Liver (tissue), 9 donors: Measurements from ENCODE around the gene NFIB. TPM values are rescaled to one million over a fixed set of nuclear protein-coding genes. Genes with fewer than 3 reads are reported as not detected.

Source experiments
- DNase-seq: peaks from one replicate; pipeline ENCODE4 v3.0.0-alpha.2; 2017; ENCODE audit warnings: low spot score
- H3K27ac ChIP-seq, 2 donors: one replicate each; pipeline ENCODE4 v1.7.0; 2013; ENCODE audit warnings: inconsistent platforms in 2 of 2, low read length in 2 of 2, control low read depth in 1 of 2, low read depth in 1 of 2, mild to moderate bottlenecking in 1 of 2
- H3K27me3 ChIP-seq, 4 donors: one replicate each; pipeline versions ENCODE4 v1.6.1 to v1.7.0; 2013; ENCODE audit warnings: low read length in 3 of 4, inconsistent platforms in 1 of 4, mild to moderate bottlenecking in 1 of 4, moderate library complexity in 1 of 4; ENCODE audit not compliant: control insufficient read depth in 4 of 4, insufficient read depth in 4 of 4
- H3K36me3 ChIP-seq, 4 donors: one replicate each; pipeline versions ENCODE4 v1.6.1 to v1.7.0; 2013; ENCODE audit warnings: low read length in 3 of 4, mild to moderate bottlenecking in 3 of 4, low read depth in 1 of 4, moderate library complexity in 1 of 4; ENCODE audit not compliant: control insufficient read depth in 4 of 4, insufficient read depth in 3 of 4
- H3K4me1 ChIP-seq, 4 donors: one replicate each; pipeline versions ENCODE4 v1.6.1 to v1.7.0; 2013; ENCODE audit warnings: low read length in 3 of 4, mild to moderate bottlenecking in 3 of 4, moderate library complexity in 1 of 4; ENCODE audit not compliant: control insufficient read depth in 4 of 4, insufficient read depth in 4 of 4
- H3K4me3 ChIP-seq, 3 donors: one replicate each; pipeline versions ENCODE4 v1.6.1 to v1.7.0; 2013; ENCODE audit warnings: low read length in 3 of 3, control low read depth in 1 of 3, low read depth in 1 of 3, mild to moderate bottlenecking in 1 of 3
- H3K9ac ChIP-seq, 2 donors: one replicate each; pipeline ENCODE4 v1.7.0; 2013; ENCODE audit warnings: low read length in 2 of 2, mild to moderate bottlenecking in 2 of 2, moderate library complexity in 2 of 2, control low read depth in 1 of 2, low read depth in 1 of 2
- H3K9me3 ChIP-seq, 4 donors: one replicate each; pipeline versions ENCODE4 v1.6.1 to v1.7.0; 2013; ENCODE audit warnings: low read length in 3 of 4; ENCODE audit not compliant: control insufficient read depth in 4 of 4
- ATF3 ChIP-seq: IDR thresholded peaks from 2 replicates; pipeline ENCODE4 v1.6.1; 2016; ENCODE audit warnings: antibody characterized with exemption
- EGR1 ChIP-seq, 2 donors: IDR thresholded peaks; 2 replicates each; pipeline ENCODE4 v1.6.1; 2016 to 2018; ENCODE audit warnings: antibody characterized with exemption in 2 of 2, low read depth in 2 of 2
- FOXA1 ChIP-seq: IDR thresholded peaks from 2 replicates; pipeline ENCODE4 v1.6.1; 2016; ENCODE audit warnings: antibody characterized with exemption
- FOXA2 ChIP-seq: IDR thresholded peaks from 2 replicates; pipeline ENCODE4 v1.6.1; 2016; ENCODE audit warnings: antibody characterized with exemption
- GABPA ChIP-seq, 2 donors: IDR thresholded peaks in 1 of 2; conservative IDR thresholded peaks in 1 of 2; 2 replicates each; pipeline ENCODE4 v1.6.1; 2016; ENCODE audit warnings: antibody characterized with exemption in 2 of 2, mild to moderate bottlenecking in 1 of 2, moderate library complexity in 1 of 2
- HNF4A ChIP-seq, 2 donors: conservative IDR thresholded peaks; 2 replicates each; pipeline ENCODE4 v1.6.1; 2016; ENCODE audit warnings: antibody characterized with exemption in 2 of 2, mild to moderate bottlenecking in 2 of 2
- HNF4G ChIP-seq: IDR thresholded peaks from 2 replicates; pipeline ENCODE4 v1.6.1; 2016; ENCODE audit warnings: antibody characterized with exemption
- JUND ChIP-seq, 2 donors: IDR thresholded peaks; 2 replicates each; pipeline ENCODE4 v1.6.1; 2016; ENCODE audit warnings: antibody characterized with exemption in 2 of 2
- MAX ChIP-seq: IDR thresholded peaks from 2 replicates; pipeline ENCODE4 v1.6.1; 2016; ENCODE audit warnings: antibody characterized with exemption
- NR2F2 ChIP-seq: IDR thresholded peaks from 2 replicates; pipeline ENCODE4 v1.6.1; 2016; ENCODE audit warnings: antibody characterized with exemption
- RAD21 ChIP-seq, 2 donors: IDR thresholded peaks; 2 replicates each; pipeline ENCODE4 v1.6.1; 2016; ENCODE audit warnings: antibody characterized with exemption in 2 of 2, mild to moderate bottlenecking in 2 of 2
- REST ChIP-seq: IDR thresholded peaks from 2 replicates; pipeline ENCODE4 v1.6.1; 2016; ENCODE audit warnings: antibody characterized with exemption, mild to moderate bottlenecking
- RXRA ChIP-seq, 2 donors: IDR thresholded peaks; 2 replicates each; pipeline ENCODE4 v1.6.1; 2017 to 2018; ENCODE audit warnings: antibody characterized with exemption in 2 of 2, mild to moderate bottlenecking in 1 of 2
- SP1 ChIP-seq: IDR thresholded peaks from 2 replicates; pipeline ENCODE4 v1.6.1; 2018; ENCODE audit warnings: antibody characterized with exemption, mild to moderate bottlenecking
- TAF1 ChIP-seq: conservative IDR thresholded peaks from 2 replicates; pipeline ENCODE4 v1.6.1; 2016; ENCODE audit warnings: antibody characterized with exemption, mild to moderate bottlenecking
- YY1 ChIP-seq: IDR thresholded peaks from 2 replicates; pipeline ENCODE4 v1.6.1; 2016; ENCODE audit warnings: antibody characterized with exemption, mild to moderate bottlenecking
- WGBS: extraction: QIAGEN DNeasy Blood & Tissue Kit; methylation state at CpG from one replicate; pipeline ENCODE4 v1.1.7; 2013; 5-methylcytosine and 5-hydroxymethylcytosine counted together
- polyA plus RNA-seq, 2 donors: library from polyadenylated mRNA; stranded (reverse) in 1 of 2; unstranded in 1 of 2; fragments of 200-250 nt in 1 of 2; fragments of >200 nt in 1 of 2; fragmentation: Nextera tagmentation in 1 of 2; extraction: Ambion mirVana in 1 of 2; gene quantifications; one replicate each; pipeline versions ENCODE4 v1.2.1 to v1.2.3, GENCODE V29; 2013 to 2015
- total RNA-seq, 2 donors: library from RNA; depleted of rRNA; stranded (reverse); fragments of >200 nt; gene quantifications; one replicate each; pipeline ENCODE4 v1.2.3, GENCODE V29; 2014
- TF ChIP-seq, protein P1 (sequence below): IDR thresholded peaks from 2 replicates; pipeline ENCODE4 v1.6.1; 2016; ENCODE audit warnings: antibody characterized with exemption
- TF ChIP-seq, protein P2 (sequence below): fragments of 150-350 bp; IDR thresholded peaks from 2 replicates; pipeline ENCODE4 v1.5.1; 2017; ENCODE audit warnings: improper control_type of control experiment, low read depth, low read length; ENCODE audit not compliant: missing input control
- donor health status: healthy.
- donor health status: healthy.
- donor health status: healthy.
- donor health status: healthy.
- donor health status: healthy.

NFIB gene
- total and polyA plus RNA-seq, 4 donors, result 3.2 to 23.2 (median 8.0) TPM

- Histone ChIP-seq H3K4me3 (no peak overlapping the region), H3K36me3 (peaks cover 0 to 7% (median 0%) of the 10 kb centered on the region in 4 donors), H3K9me3 (no peaks in the 10 kb centered on the region), H3K4me1 (peaks cover 0 to 5% (median 0%) of the 10 kb centered on the region in 4 donors), H3K27me3 (no peaks in the 10 kb centered on the region), H3K9ac (no peak overlapping the region), H3K27ac (no peak overlapping the region)
- no peak for TF ChIP-seq GABPA (IDR thresholded peaks at IDR 0.05 in 1 of 2, conservative IDR thresholded peaks at IDR 0.05 in 1 of 2)
- no peak for TF ChIP-seq HNF4A (conservative IDR thresholded peaks at IDR 0.05)
- TF ChIP-seq EGR1 (IDR thresholded peaks at IDR 0.05; ENCODE audit: low read depth in 2 of 2), result no peak
- TF ChIP-seq SP1, result no peak
- TF ChIP-seq HNF4G, result no peak
- TF ChIP-seq YY1, result no peak
- no peak for TF ChIP-seq MAX
- no peak for TF ChIP-seq FOXA1
- TF ChIP-seq FOXA2, result no peak
- TF ChIP-seq RAD21 (IDR thresholded peaks at IDR 0.05), result no peak
- TF ChIP-seq JUND (IDR thresholded peaks at IDR 0.05), result no peak
- no peak for TF ChIP-seq RXRA (IDR thresholded peaks at IDR 0.05)
- TF ChIP-seq TAF1, result no peak
- no peak for TF ChIP-seq REST
- no peak for TF ChIP-seq NR2F2
- TF ChIP-seq, protein P1, sequence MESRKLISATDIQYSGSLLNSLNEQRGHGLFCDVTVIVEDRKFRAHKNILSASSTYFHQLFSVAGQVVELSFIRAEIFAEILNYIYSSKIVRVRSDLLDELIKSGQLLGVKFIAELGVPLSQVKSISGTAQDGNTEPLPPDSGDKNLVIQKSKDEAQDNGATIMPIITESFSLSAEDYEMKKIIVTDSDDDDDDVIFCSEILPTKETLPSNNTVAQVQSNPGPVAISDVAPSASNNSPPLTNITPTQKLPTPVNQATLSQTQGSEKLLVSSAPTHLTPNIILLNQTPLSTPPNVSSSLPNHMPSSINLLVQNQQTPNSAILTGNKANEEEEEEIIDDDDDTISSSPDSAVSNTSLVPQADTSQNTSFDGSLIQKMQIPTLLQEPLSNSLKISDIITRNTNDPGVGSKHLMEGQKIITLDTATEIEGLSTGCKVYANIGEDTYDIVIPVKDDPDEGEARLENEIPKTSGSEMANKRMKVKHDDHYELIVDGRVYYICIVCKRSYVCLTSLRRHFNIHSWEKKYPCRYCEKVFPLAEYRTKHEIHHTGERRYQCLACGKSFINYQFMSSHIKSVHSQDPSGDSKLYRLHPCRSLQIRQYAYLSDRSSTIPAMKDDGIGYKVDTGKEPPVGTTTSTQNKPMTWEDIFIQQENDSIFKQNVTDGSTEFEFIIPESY, result no peak
- TF ChIP-seq, protein P2, sequence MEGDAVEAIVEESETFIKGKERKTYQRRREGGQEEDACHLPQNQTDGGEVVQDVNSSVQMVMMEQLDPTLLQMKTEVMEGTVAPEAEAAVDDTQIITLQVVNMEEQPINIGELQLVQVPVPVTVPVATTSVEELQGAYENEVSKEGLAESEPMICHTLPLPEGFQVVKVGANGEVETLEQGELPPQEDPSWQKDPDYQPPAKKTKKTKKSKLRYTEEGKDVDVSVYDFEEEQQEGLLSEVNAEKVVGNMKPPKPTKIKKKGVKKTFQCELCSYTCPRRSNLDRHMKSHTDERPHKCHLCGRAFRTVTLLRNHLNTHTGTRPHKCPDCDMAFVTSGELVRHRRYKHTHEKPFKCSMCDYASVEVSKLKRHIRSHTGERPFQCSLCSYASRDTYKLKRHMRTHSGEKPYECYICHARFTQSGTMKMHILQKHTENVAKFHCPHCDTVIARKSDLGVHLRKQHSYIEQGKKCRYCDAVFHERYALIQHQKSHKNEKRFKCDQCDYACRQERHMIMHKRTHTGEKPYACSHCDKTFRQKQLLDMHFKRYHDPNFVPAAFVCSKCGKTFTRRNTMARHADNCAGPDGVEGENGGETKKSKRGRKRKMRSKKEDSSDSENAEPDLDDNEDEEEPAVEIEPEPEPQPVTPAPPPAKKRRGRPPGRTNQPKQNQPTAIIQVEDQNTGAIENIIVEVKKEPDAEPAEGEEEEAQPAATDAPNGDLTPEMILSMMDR, result no peak
- TF ChIP-seq ATF3, result no peak
- DNase-seq, result no peak
- 81% methylated on average over 3 of the region's 3 CpGs for WGBS
Observed at GRCh38 chr9:14098486-14099180, 215.3 kb downstream of the NFIB start.
